Endothelial cell of umbilical vein (primary cell): Measurements from ENCODE around the gene RYR3. TPM values are rescaled to one million over a fixed set of nuclear protein-coding genes. Genes with fewer than 3 reads are reported as not detected.
A peak's percentile ranks its signal among the peaks of the same experiment; 100 is the strongest.

Source experiments
- BruUV-seq: library from RNA; stranded (reverse); fragments of 400-500 nt; replicated peaks from 2 replicates; lab custom pipeline; 2021; lab: Mats Ljungman, UMichigan
- CTCF ChIA-PET: fragments of 300-600, 350-600 bp; sonication (Branson Sonifier 250); formaldehyde crosslinking; loops from one replicate; lab custom pipeline; 2021; ENCODE audit warnings: antibody characterized with exemption, inconsistent platforms; lab: Charles Lee
- POLR2A ChIA-PET: fragments of 300-600, 350-600 bp; sonication (Branson Sonifier 250); formaldehyde crosslinking; loops from one replicate; lab custom pipeline; 2021; ENCODE audit warnings: antibody characterized with exemption, inconsistent platforms; lab: Charles Lee
- DNase-seq: peaks from one replicate; pipeline ENCODE4 v3.0.0-alpha.2; 2011; ENCODE audit warnings: low read depth, low spot score
- FAIRE-seq: peaks from 2 replicates; lab custom pipeline; 2011; peaks lifted over from hg19 to GRCh38; lab: Jason Lieb, UNC
- H2AFZ ChIP-seq: 2 replicates; pipeline ENCODE4 v1.6.0; 2012; ENCODE audit warnings: low read depth, low read length, control low read depth, inconsistent platforms
- H3K27ac ChIP-seq: 2 replicates; pipeline ENCODE4 v1.5.1; 2011; ENCODE audit warnings: low read depth, mild to moderate bottlenecking, control low read depth, low read length, moderate library complexity; ENCODE audit not compliant: insufficient read depth
- H3K27me3 ChIP-seq, 2 experiments: 2 replicates each; pipeline versions ENCODE4 v1.6.0 to v1.6.1; 2011; ENCODE audit warnings: low read length in 2 of 2, mixed read lengths in 1 of 2; ENCODE audit not compliant: control insufficient read depth in 2 of 2, insufficient read depth in 2 of 2
- H3K36me3 ChIP-seq, 2 experiments: 2 replicates in 1 of 2; 3 replicates in 1 of 2; pipeline ENCODE4 v1.5.1; 2011; ENCODE audit warnings: low read length in 2 of 2, mild to moderate bottlenecking in 1 of 2, moderate library complexity in 1 of 2; ENCODE audit not compliant: control insufficient read depth in 2 of 2, insufficient read depth in 2 of 2; ENCODE audit errors: extremely low read depth in 1 of 2
- H3K4me1 ChIP-seq: 3 replicates; pipeline ENCODE4 v1.5.1; 2011; ENCODE audit warnings: mild to moderate bottlenecking, low read length; ENCODE audit not compliant: control insufficient read depth, insufficient read depth; ENCODE audit errors: extremely low read depth
- H3K4me2 ChIP-seq: 2 replicates; pipeline ENCODE4 v1.6.1; 2011; ENCODE audit warnings: low read length, control low read depth, mixed read lengths; ENCODE audit not compliant: insufficient read depth
- H3K4me3 ChIP-seq, 3 experiments: fragments of 200-600 bp in 1 of 3; sonication (generic), shearing (Covaris generic) in 1 of 3; replicated peaks in 1 of 3; 2 replicates each; pipeline ENCODE4 v1.5.1; 2011 to 2016; ENCODE audit warnings: control low read depth in 3 of 3, low read length in 3 of 3, mild to moderate bottlenecking in 2 of 3, inconsistent platforms in 1 of 3, low read depth in 1 of 3, moderate library complexity in 1 of 3; ENCODE audit not compliant: insufficient read depth in 1 of 3
- H3K79me2 ChIP-seq: 2 replicates; pipeline ENCODE4 v1.6.0; 2012; ENCODE audit warnings: low read length, inconsistent platforms; ENCODE audit not compliant: control insufficient read depth, insufficient read depth
- H3K9ac ChIP-seq: replicated peaks from 2 replicates; pipeline ENCODE3; 2011; ENCODE audit warnings: low read length, control low read depth; ENCODE audit not compliant: insufficient read depth; ENCODE audit errors: extremely low read depth
- H3K9me1 ChIP-seq: replicated peaks from 3 replicates; pipeline ENCODE4 v1.6.0; 2011; ENCODE audit warnings: mild to moderate bottlenecking, low read length; ENCODE audit not compliant: control insufficient read depth, insufficient read depth; ENCODE audit errors: extremely low read depth
- H3K9me3 ChIP-seq: replicated peaks from 2 replicates; pipeline ENCODE4 v1.5.1; 2012; ENCODE audit warnings: low read length, inconsistent platforms; ENCODE audit not compliant: control insufficient read depth, insufficient read depth
- H4K20me1 ChIP-seq: replicated peaks from 2 replicates; pipeline ENCODE3; 2011; ENCODE audit warnings: mild to moderate bottlenecking, low read length; ENCODE audit not compliant: control insufficient read depth, insufficient read depth; ENCODE audit errors: extremely low read depth
- CTCF ChIP-seq, 2 donors: IDR thresholded peaks; 1 replicate in 1 of 2; 2 replicates in 1 of 2; pipeline ENCODE4 v1.5.1; 2011; ENCODE audit warnings: low read length in 2 of 2, mild to moderate bottlenecking in 2 of 2, moderate library complexity in 2 of 2, control low read depth in 1 of 2, inconsistent platforms in 1 of 2, low read depth in 1 of 2; ENCODE audit not compliant: insufficient read depth in 1 of 2; ENCODE audit errors: extremely low read depth in 1 of 2
- EZH2 ChIP-seq: IDR thresholded peaks from 2 replicates; pipeline ENCODE4 v1.6.1; 2012; ENCODE audit warnings: borderline replicate concordance, low read depth, mild to moderate bottlenecking, moderate library complexity, low read length, inconsistent platforms; ENCODE audit not compliant: severe bottlenecking
- FOS ChIP-seq: IDR thresholded peaks from 2 replicates; pipeline ENCODE4 v1.6.1; 2011; ENCODE audit warnings: mild to moderate bottlenecking, low read length, moderate library complexity, borderline replicate concordance; ENCODE audit not compliant: insufficient read depth
- GATA2 ChIP-seq: IDR thresholded peaks from 2 replicates; pipeline ENCODE4 v1.7.0; 2011; ENCODE audit warnings: low read depth, mild to moderate bottlenecking, moderate library complexity, mixed read lengths, low read length; ENCODE audit not compliant: insufficient read length, insufficient read depth
- JUN ChIP-seq: IDR thresholded peaks from 2 replicates; pipeline ENCODE4 v1.6.1; 2011; ENCODE audit warnings: borderline replicate concordance, low read depth; ENCODE audit not compliant: insufficient read length, insufficient read depth
- MAX ChIP-seq: IDR thresholded peaks from 2 replicates; pipeline ENCODE4 v1.6.1; 2011; ENCODE audit not compliant: insufficient read depth, insufficient read length
- MYC ChIP-seq: IDR thresholded peaks from one replicate; pipeline ENCODE4 v1.6.1; 2011; ENCODE audit warnings: mild to moderate bottlenecking, low read depth, low read length
- POLR2A ChIP-seq: IDR thresholded peaks from 2 replicates; pipeline ENCODE4 v1.6.1; 2012; ENCODE audit warnings: low read depth, mild to moderate bottlenecking, control low read depth, low read length
- POLR2AphosphoS5 ChIP-seq: IDR thresholded peaks from 2 replicates; pipeline ENCODE4 v1.6.1; 2012; ENCODE audit warnings: low read depth, mild to moderate bottlenecking, control low read depth, low read length, moderate library complexity; ENCODE audit not compliant: insufficient read depth
- dilution Hi-C: fragments of 300-500 bp; cut with MboI; formaldehyde crosslinking; loops from one replicate; pipeline ENCODE4 v1.15.0; 2019; ENCODE audit warnings: low sequenced_read_pairs; ENCODE audit not compliant: extremely low pct_ligation_motif_present
- intact Hi-C: fragments of 100-400 bp; cut with micrococcal nuclease; formaldehyde crosslinking; loops from one replicate; pipeline ENCODE4 v1.10.0; 2022
- polyA plus RNA-seq, 4 experiments: library from polyadenylated mRNA; depleted of rRNA in 3 of 4; stranded (reverse) in 3 of 4; unstranded in 1 of 4; fragments of >200 nt; gene quantifications; 2 replicates each; pipeline versions ENCODE4 v1.2.1 to v1.2.3, GENCODE V29; 2011 to 2012; ENCODE audit warnings: missing spikeins in 1 of 4
- total RNA-seq: library from RNA; stranded (reverse); gene quantifications from 2 replicates; pipeline ENCODE4 v1.2.3, GENCODE V29; 2021

Gene RYR3
- total and polyA plus RNA-seq, 2 donors (not counting 3 experiments of a cell fraction or from before 2014, with no cell fraction given): not detected

- POLR2A ChIA-PET: no interaction called here
- TF ChIP-seq CTCF (IDR thresholded peaks at IDR 0.05; ENCODE audit: extremely low read depth in 1 of 2, insufficient read depth in 1 of 2, low read depth in 1 of 2, low read length in 2 of 2) (peak in 1 of 2 donors; percentile 10), GATA2 (no peak)
- CTCF ChIA-PET: interaction anchor here (0.8 to 3.1 kb wide), 45 partner anchors 8 to 679 kb away, joined by 3 to 223 read pairs (median 6); partner anchors contain the start of gene CHRM5
Observed at GRCh38 chr15:33701304-33701696, 390.5 kb downstream of the RYR3 start.

GRCh38 chr15:33706173-33706572 lies 395.4 kb downstream of the RYR3 start:
- intact Hi-C loops (no loop called here), dilution Hi-C loops (no loop called here)
- Histone ChIP-seq H3K27ac (no peak overlapping the region), H3K9ac (no peak overlapping the region), H3K27me3 (no peaks in the 10 kb centered on the region), H4K20me1 (no peaks in the 10 kb centered on the region), H3K36me3 (no peaks in the 10 kb centered on the region), H3K9me1 (no peaks in the 10 kb centered on the region), H2AFZ (no peak overlapping the region), H3K9me3 (no peaks in the 10 kb centered on the region), H3K4me2 (no peak overlapping the region), H3K79me2 (no peaks in the 10 kb centered on the region), H3K4me3 (no peak overlapping the region), H3K4me1 (no peaks in the 10 kb centered on the region)
- DNase-seq (no peak), FAIRE-seq (no peak)
- BruUV-seq: no TSS peak
- ChIA-PET CTCF (interaction anchor here (0.8 to 2.2 kb wide), 3 partner anchors 13 to 31 kb away, joined by 3 to 9 read pairs (median 3); no protein-coding TSS in a partner anchor), POLR2A (no interaction called here)
- TF ChIP-seq POLR2A (no peak), FOS (no peak), CTCF (IDR thresholded peaks at IDR 0.05; ENCODE audit: extremely low read depth in 1 of 2, insufficient read depth in 1 of 2, low read depth in 1 of 2, low read length in 2 of 2) (no peak), JUN (no peak), MYC (no peak), EZH2 (no peak), GATA2 (no peak), POLR2AphosphoS5 (no peak), MAX (no peak)

More at GRCh38 chr15:33701304-33701696, 390.5 kb downstream of the RYR3 start:
- BruUV-seq: no TSS peak
- Histone ChIP-seq H3K27me3 (peaks cover 0 to 3% of the 10 kb centered on the region in 2 experiments), H3K4me3 (no peak overlapping the region), H3K4me1 (no peaks in the 10 kb centered on the region), H3K27ac (no peak overlapping the region), H3K79me2 (no peaks in the 10 kb centered on the region), H3K9me1 (no peaks in the 10 kb centered on the region), H3K36me3 (no peaks in the 10 kb centered on the region), H2AFZ (peak overlapping the region; percentile 45), H3K4me2 (no peak overlapping the region), H3K9me3 (no peaks in the 10 kb centered on the region), H4K20me1 (no peaks in the 10 kb centered on the region), H3K9ac (no peak overlapping the region)
- DNase-seq (no peak), FAIRE-seq (no peak)
- intact Hi-C loops: loop anchor here (2.0 to 5.0 kb wide), 3 partner anchors 24 to 679 kb away; no protein-coding TSS in a partner anchor
- dilution Hi-C loops: no loop called here
